GM19193 (cell line): ENCODE data around the gene BFSP2.

Experiments
- POLR2A ChIP-seq: IDR thresholded peaks from 4 replicates; pipeline ENCODE4 v1.6.1; 2011; ENCODE audit not compliant: insufficient read depth, insufficient read length; ENCODE audit errors: extremely low read depth

BFSP2 gene

GRCh38 chr3:133400006-133400515 lies at the start of gene BFSP2:
TSS of gene BFSP2 (plus strand) at chr3:133400056. CDS start at chr3:133400084, 28 bp downstream.
- no peak for TF ChIP-seq POLR2A

- TF ChIP-seq POLR2A = no peak
Observed at GRCh38 chr3:133354721-133355120, 45.1 kb upstream of the BFSP2 start.

- TF ChIP-seq POLR2A = no peak
Observed at GRCh38 chr3:133360476-133360875, 39.4 kb upstream of the BFSP2 start.

- no peak for TF ChIP-seq POLR2A
Observed at GRCh38 chr3:133361011-133361410, 38.8 kb upstream of the BFSP2 start.

GRCh38 chr3:133361435-133361834 lies 38.4 kb upstream of the BFSP2 start:
- no peak for TF ChIP-seq POLR2A

GRCh38 chr3:133362539-133362938 lies 37.3 kb upstream of the BFSP2 start:
- no peak for TF ChIP-seq POLR2A

- TF ChIP-seq POLR2A = no peak
Observed at GRCh38 chr3:133364704-133365103, 35.2 kb upstream of the BFSP2 start.

GRCh38 chr3:133366921-133367320 lies 32.9 kb upstream of the BFSP2 start:
- no peak for TF ChIP-seq POLR2A

- no peak for TF ChIP-seq POLR2A
Observed at GRCh38 chr3:133367403-133367802, 32.5 kb upstream of the BFSP2 start.

- TF ChIP-seq POLR2A = no peak
Observed at GRCh38 chr3:133367956-133368355, 31.9 kb upstream of the BFSP2 start.

- TF ChIP-seq POLR2A = no peak
Observed at GRCh38 chr3:133368371-133369067, 31.3 kb upstream of the BFSP2 start.

- no peak for TF ChIP-seq POLR2A
Observed at GRCh38 chr3:133369068-133369440, 30.8 kb upstream of the BFSP2 start.

GRCh38 chr3:133371181-133371580 lies 28.7 kb upstream of the BFSP2 start:
- no peak for TF ChIP-seq POLR2A

GRCh38 chr3:133371676-133372075 lies 28.2 kb upstream of the BFSP2 start:
- TF ChIP-seq POLR2A = no peak

- no peak for TF ChIP-seq POLR2A
Observed at GRCh38 chr3:133374708-133375402, 25.0 kb upstream of the BFSP2 start.

- no peak for TF ChIP-seq POLR2A
Observed at GRCh38 chr3:133375403-133375745, 24.5 kb upstream of the BFSP2 start.

- TF ChIP-seq POLR2A = no peak
Observed at GRCh38 chr3:133376810-133377209, 23.0 kb upstream of the BFSP2 start.

- no peak for TF ChIP-seq POLR2A
Observed at GRCh38 chr3:133377396-133377795, 22.5 kb upstream of the BFSP2 start.
